ENCODE results near the gene ACER3.

Gene ACER3

GRCh38 chr11:76987203-76987602 is 126.5 kb downstream of the ACER3 start:
- no peak for ATAC-seq
- TF ChIP-seq ZNF565 (CRISPR knock-in tag; conservative IDR thresholded peaks at IDR 0.05; ENCODE audit: low read depth) (no peak), PATZ1 (CRISPR knock-in tag; IDR thresholded peaks at IDR 0.05; ENCODE audit: borderline replicate concordance) (no peak), TCF4 (CRISPR knock-in tag; IDR thresholded peaks at IDR 0.05; ENCODE audit: borderline replicate concordance) (no peak)

GRCh38 chr11:76990628-76991027 is 129.9 kb downstream of the ACER3 start:
- TF ChIP-seq TOX (CRISPR knock-in tag; IDR thresholded peaks at IDR 0.05; ENCODE audit: borderline replicate concordance): no peak
- no peak for TF ChIP-seq BACH2 (CRISPR knock-in tag; IDR thresholded peaks at IDR 0.05; ENCODE audit: borderline replicate concordance)
- no peak for TF ChIP-seq OSR1 (CRISPR knock-in tag; IDR thresholded peaks at IDR 0.05)
- no peak for TF ChIP-seq ZFP30 (CRISPR knock-in tag; IDR thresholded peaks at IDR 0.05)
- no peak for TF ChIP-seq ZNF70 (CRISPR knock-in tag; IDR thresholded peaks at IDR 0.05)
- TF ChIP-seq ZC3H10 (CRISPR knock-in tag; IDR thresholded peaks at IDR 0.05): no peak
- TF ChIP-seq, protein P1, sequence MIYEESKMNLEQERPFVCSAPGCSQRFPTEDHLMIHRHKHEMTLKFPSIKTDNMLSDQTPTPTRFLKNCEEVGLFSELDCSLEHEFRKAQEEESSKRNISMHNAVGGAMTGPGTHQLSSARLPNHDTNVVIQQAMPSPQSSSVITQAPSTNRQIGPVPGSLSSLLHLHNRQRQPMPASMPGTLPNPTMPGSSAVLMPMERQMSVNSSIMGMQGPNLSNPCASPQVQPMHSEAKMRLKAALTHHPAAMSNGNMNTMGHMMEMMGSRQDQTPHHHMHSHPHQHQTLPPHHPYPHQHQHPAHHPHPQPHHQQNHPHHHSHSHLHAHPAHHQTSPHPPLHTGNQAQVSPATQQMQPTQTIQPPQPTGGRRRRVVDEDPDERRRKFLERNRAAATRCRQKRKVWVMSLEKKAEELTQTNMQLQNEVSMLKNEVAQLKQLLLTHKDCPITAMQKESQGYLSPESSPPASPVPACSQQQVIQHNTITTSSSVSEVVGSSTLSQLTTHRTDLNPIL (CRISPR knock-in tag; IDR thresholded peaks at IDR 0.05; ENCODE audit: low read depth): no peak
- TF ChIP-seq PPARA (CRISPR knock-in tag; IDR thresholded peaks at IDR 0.05; ENCODE audit: borderline replicate concordance): no peak
- TF ChIP-seq, protein P2, sequence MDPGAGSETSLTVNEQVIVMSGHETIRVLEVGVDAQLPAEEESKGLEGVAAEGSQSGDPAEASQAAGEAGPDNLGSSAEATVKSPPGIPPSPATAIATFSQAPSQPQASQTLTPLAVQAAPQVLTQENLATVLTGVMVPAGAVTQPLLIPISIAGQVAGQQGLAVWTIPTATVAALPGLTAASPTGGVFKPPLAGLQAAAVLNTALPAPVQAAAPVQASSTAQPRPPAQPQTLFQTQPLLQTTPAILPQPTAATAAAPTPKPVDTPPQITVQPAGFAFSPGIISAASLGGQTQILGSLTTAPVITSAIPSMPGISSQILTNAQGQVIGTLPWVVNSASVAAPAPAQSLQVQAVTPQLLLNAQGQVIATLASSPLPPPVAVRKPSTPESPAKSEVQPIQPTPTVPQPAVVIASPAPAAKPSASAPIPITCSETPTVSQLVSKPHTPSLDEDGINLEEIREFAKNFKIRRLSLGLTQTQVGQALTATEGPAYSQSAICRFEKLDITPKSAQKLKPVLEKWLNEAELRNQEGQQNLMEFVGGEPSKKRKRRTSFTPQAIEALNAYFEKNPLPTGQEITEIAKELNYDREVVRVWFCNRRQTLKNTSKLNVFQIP (CRISPR knock-in tag; IDR thresholded peaks at IDR 0.05; ENCODE audit: borderline replicate concordance, low read depth): no peak
- no peak for TF ChIP-seq ZFP3 (CRISPR knock-in tag; IDR thresholded peaks at IDR 0.05)
- no peak for TF ChIP-seq ARNTL (CRISPR knock-in tag; IDR thresholded peaks at IDR 0.05; ENCODE audit: borderline replicate concordance, low read depth)
- TF ChIP-seq PATZ1 (CRISPR knock-in tag; IDR thresholded peaks at IDR 0.05; ENCODE audit: borderline replicate concordance): no peak

GRCh38 chr11:76995081-76995576 is 134.4 kb downstream of the ACER3 start:
- TF ChIP-seq ZNF70 (CRISPR knock-in tag; IDR thresholded peaks at IDR 0.05) (no peak), ZFP30 (CRISPR knock-in tag; IDR thresholded peaks at IDR 0.05) (no peak), CSDC2 (CRISPR knock-in tag; IDR thresholded peaks at IDR 0.05) (no peak), PPARA (CRISPR knock-in tag; IDR thresholded peaks at IDR 0.05; ENCODE audit: borderline replicate concordance) (no peak), ZNF8 (CRISPR knock-in tag; IDR thresholded peaks at IDR 0.05) (no peak), OSR1 (CRISPR knock-in tag; IDR thresholded peaks at IDR 0.05) (no peak), PATZ1 (CRISPR knock-in tag; IDR thresholded peaks at IDR 0.05; ENCODE audit: borderline replicate concordance) (no peak), ZNF565 (CRISPR knock-in tag; conservative IDR thresholded peaks at IDR 0.05; ENCODE audit: low read depth) (no peak), ZFP3 (CRISPR knock-in tag; IDR thresholded peaks at IDR 0.05) (no peak), GLIS3 (CRISPR knock-in tag; IDR thresholded peaks at IDR 0.05) (no peak), SNAI2 (CRISPR knock-in tag; IDR thresholded peaks at IDR 0.05) (no peak)
- TF ChIP-seq, protein P3, sequence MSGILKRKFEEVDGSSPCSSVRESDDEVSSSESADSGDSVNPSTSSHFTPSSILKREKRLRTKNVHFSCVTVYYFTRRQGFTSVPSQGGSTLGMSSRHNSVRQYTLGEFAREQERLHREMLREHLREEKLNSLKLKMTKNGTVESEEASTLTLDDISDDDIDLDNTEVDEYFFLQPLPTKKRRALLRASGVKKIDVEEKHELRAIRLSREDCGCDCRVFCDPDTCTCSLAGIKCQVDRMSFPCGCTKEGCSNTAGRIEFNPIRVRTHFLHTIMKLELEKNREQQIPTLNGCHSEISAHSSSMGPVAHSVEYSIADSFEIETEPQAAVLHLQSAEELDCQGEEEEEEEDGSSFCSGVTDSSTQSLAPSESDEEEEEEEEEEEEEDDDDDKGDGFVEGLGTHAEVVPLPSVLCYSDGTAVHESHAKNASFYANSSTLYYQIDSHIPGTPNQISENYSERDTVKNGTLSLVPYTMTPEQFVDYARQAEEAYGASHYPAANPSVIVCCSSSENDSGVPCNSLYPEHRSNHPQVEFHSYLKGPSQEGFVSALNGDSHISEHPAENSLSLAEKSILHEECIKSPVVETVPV (CRISPR knock-in tag; IDR thresholded peaks at IDR 0.05): no peak
- ATAC-seq: no peak

More at GRCh38 chr11:76990628-76991027, 129.9 kb downstream of the ACER3 start:
- no peak for ATAC-seq

Measured in SK-N-SH treated with all-trans-retinoic acid at 6 μM for 48 hours (cell line).